Esophagus (tissue), 2 donors: ENCODE results near the gene SLC17A2. TPM values are rescaled to one million over a fixed set of nuclear protein-coding genes. Genes with fewer than 3 reads are reported as not detected.

ENCODE experiments used
- H3K27ac ChIP-seq, 2 donors: one replicate each; pipeline ENCODE4 v1.5.1; 2013; ENCODE audit warnings: low read depth in 2 of 2, mild to moderate bottlenecking in 2 of 2, inconsistent platforms in 1 of 2, low read length in 1 of 2, moderate library complexity in 1 of 2
- H3K27me3 ChIP-seq, 2 donors: one replicate each; pipeline ENCODE4 v1.6.1; 2013; ENCODE audit warnings: low read length in 2 of 2, control low read depth in 1 of 2, mild to moderate bottlenecking in 1 of 2; ENCODE audit not compliant: insufficient read depth in 2 of 2, control insufficient read depth in 1 of 2
- H3K36me3 ChIP-seq, 2 donors: one replicate each; pipeline ENCODE4 v1.6.1; 2013; ENCODE audit warnings: low read length in 1 of 2; ENCODE audit not compliant: control insufficient read depth in 2 of 2, insufficient read depth in 2 of 2
- H3K4me1 ChIP-seq, 2 donors: one replicate each; pipeline ENCODE4 v1.6.1; 2013; ENCODE audit warnings: low read length in 1 of 2; ENCODE audit not compliant: control insufficient read depth in 2 of 2, insufficient read depth in 2 of 2
- H3K4me3 ChIP-seq, 2 donors: one replicate each; pipeline ENCODE4 v1.5.1; 2013; ENCODE audit warnings: low read length in 2 of 2, mild to moderate bottlenecking in 2 of 2, low read depth in 1 of 2, moderate library complexity in 1 of 2
- H3K9me3 ChIP-seq, 2 donors: one replicate each; pipeline ENCODE4 v1.6.1; 2013; ENCODE audit warnings: mild to moderate bottlenecking in 2 of 2, low read depth in 1 of 2, low read length in 1 of 2, moderate library complexity in 1 of 2; ENCODE audit not compliant: control insufficient read depth in 2 of 2, insufficient read depth in 1 of 2
- WGBS, 2 donors: extraction: QIAGEN DNeasy Blood & Tissue Kit; methylation state at CpG; one replicate each; pipeline ENCODE4 v1.1.7; 2013; 5-methylcytosine and 5-hydroxymethylcytosine counted together
- polyA plus RNA-seq, 2 donors: library from polyadenylated mRNA; stranded (reverse); fragments of 200-250 nt; gene quantifications; one replicate each; pipeline ENCODE4 v1.2.3, GENCODE V29; 2013
- donor health status: healthy with polysubstance abuse.
- donor health status: Bipolar disorder and iron deficiency.

SLC17A2 gene
- polyA plus RNA-seq, 2 donors, result not detected

- WGBS, 2 donors, result 47 to 51% methylated on average over 2 of the region's 2 CpGs
- no peak overlapping the region for H3K4me3 ChIP-seq
- no peak overlapping the region for H3K27ac ChIP-seq
Measured at GRCh38 chr6:25863360-25863759, 67.1 kb downstream of the SLC17A2 start.

More at GRCh38 chr6:25863360-25863759, 67.1 kb downstream of the SLC17A2 start:
- Histone ChIP-seq H3K27me3 (no peaks in the 10 kb centered on the region), H3K4me1 (no peaks in the 10 kb centered on the region), H3K36me3 (no peaks in the 10 kb centered on the region), H3K9me3 (no peaks in the 10 kb centered on the region)

Other genes starting within 250 kb of the SLC17A2 start
- not detected for gene SLC17A4, start 175.9 kb downstream of the SLC17A2 start, polyA plus RNA-seq
- not detected for gene SLC17A1, start 98.6 kb downstream of the SLC17A2 start, polyA plus RNA-seq
- gene SLC17A3, start 56.4 kb downstream of the SLC17A2 start, polyA plus RNA-seq, result not detected
- 1 to 10 TPM; 4.7 to 5.7 TPM for gene TRIM38, start 32.1 kb upstream of the SLC17A2 start, polyA plus RNA-seq
- 1 to 10 TPM; 2.2 to 2.6 TPM for gene HFE, start 156.7 kb upstream of the SLC17A2 start, polyA plus RNA-seq